C4-2B (cell line): Measurements from ENCODE around the gene CLCA1.

Experiments used
- CTCF ChIP-seq: fragments of 450-650 bp; conservative IDR thresholded peaks from 2 replicates; pipeline ENCODE4 v1.5.1; 2017; ENCODE audit warnings: mild to moderate bottlenecking
- ZFX ChIP-seq: fragments of 450-650 bp; IDR thresholded peaks from 2 replicates; pipeline ENCODE4 v1.6.1; 2017

- TF ChIP-seq CTCF (no peak), ZFX (no peak)
Measured at GRCh38 chr1:86481966-86482365, 13.2 kb downstream of the CLCA1 start.
